ENCODE measurements around the gene BCAS4.

The BCAS4 gene

GRCh38 chr20:50865591-50865990 lies 70.7 kb downstream of the BCAS4 start:
- no peak overlapping the region for H2AFZ ChIP-seq (ENCODE audit: low read depth, low read length)
- H3K36me3 ChIP-seq (ENCODE audit: insufficient read depth, low read length), result no peaks in the 10 kb centered on the region
- peaks cover 6% of the 10 kb centered on the region for H3K4me1 ChIP-seq (ENCODE audit: insufficient read depth, low read length)
- H3K27me3 ChIP-seq (ENCODE audit: insufficient read depth, low read length), result no peaks in the 10 kb centered on the region
- H3K4me3 ChIP-seq (ENCODE audit: low read length), result no peak overlapping the region
- H3K9me3 ChIP-seq (ENCODE audit: low read length), result no peaks in the 10 kb centered on the region

GRCh38 chr20:50866036-50866685 lies 71.3 kb downstream of the BCAS4 start:
- Histone ChIP-seq H2AFZ (ENCODE audit: low read depth, low read length) (no peak overlapping the region), H3K27me3 (ENCODE audit: insufficient read depth, low read length) (no peaks in the 10 kb centered on the region), H3K4me1 (ENCODE audit: insufficient read depth, low read length) (peaks cover 12% of the 10 kb centered on the region), H3K9me3 (ENCODE audit: low read length) (no peaks in the 10 kb centered on the region), H3K4me3 (ENCODE audit: low read length) (no peak overlapping the region), H3K36me3 (ENCODE audit: insufficient read depth, low read length) (no peaks in the 10 kb centered on the region)

- H2AFZ ChIP-seq (ENCODE audit: low read depth, low read length), result no peak overlapping the region
- peaks cover 17% of the 10 kb centered on the region for H3K4me1 ChIP-seq (ENCODE audit: insufficient read depth, low read length)
- H3K27me3 ChIP-seq (ENCODE audit: insufficient read depth, low read length), result no peaks in the 10 kb centered on the region
- H3K36me3 ChIP-seq (ENCODE audit: insufficient read depth, low read length), result no peaks in the 10 kb centered on the region
- no peaks in the 10 kb centered on the region for H3K9me3 ChIP-seq (ENCODE audit: low read length)
- no peak overlapping the region for H3K4me3 ChIP-seq (ENCODE audit: low read length)
Observed at GRCh38 chr20:50866831-50867230, 72.0 kb downstream of the BCAS4 start.

GRCh38 chr20:50867805-50868204 lies 72.9 kb downstream of the BCAS4 start:
- H3K4me3 ChIP-seq (ENCODE audit: low read length), result no peak overlapping the region
- no peak overlapping the region for H2AFZ ChIP-seq (ENCODE audit: low read depth, low read length)
- peaks cover 20% of the 10 kb centered on the region for H3K4me1 ChIP-seq (ENCODE audit: insufficient read depth, low read length)
- no peaks in the 10 kb centered on the region for H3K27me3 ChIP-seq (ENCODE audit: insufficient read depth, low read length)
- H3K36me3 ChIP-seq (ENCODE audit: insufficient read depth, low read length), result no peaks in the 10 kb centered on the region
- no peaks in the 10 kb centered on the region for H3K9me3 ChIP-seq (ENCODE audit: low read length)

GRCh38 chr20:50868509-50869495 lies 73.9 kb downstream of the BCAS4 start:
- Histone ChIP-seq H3K27me3 (ENCODE audit: insufficient read depth, low read length) (no peaks in the 10 kb centered on the region), H2AFZ (ENCODE audit: low read depth, low read length) (no peak overlapping the region), H3K4me3 (ENCODE audit: low read length) (no peak overlapping the region), H3K9me3 (ENCODE audit: low read length) (no peaks in the 10 kb centered on the region), H3K4me1 (ENCODE audit: insufficient read depth, low read length) (peaks cover 26% of the 10 kb centered on the region), H3K36me3 (ENCODE audit: insufficient read depth, low read length) (no peaks in the 10 kb centered on the region)

GRCh38 chr20:50870561-50871161 lies 75.8 kb downstream of the BCAS4 start:
- H3K27me3 ChIP-seq (ENCODE audit: insufficient read depth, low read length), result no peaks in the 10 kb centered on the region
- peak overlapping the region; percentile 22 for H3K4me3 ChIP-seq (ENCODE audit: low read length)
- H2AFZ ChIP-seq (ENCODE audit: low read depth, low read length), result peak overlapping the region; percentile 62
- no peaks in the 10 kb centered on the region for H3K9me3 ChIP-seq (ENCODE audit: low read length)
- H3K4me1 ChIP-seq (ENCODE audit: insufficient read depth, low read length), result peaks cover 26% of the 10 kb centered on the region
- H3K36me3 ChIP-seq (ENCODE audit: insufficient read depth, low read length), result no peaks in the 10 kb centered on the region

- Histone ChIP-seq H2AFZ (ENCODE audit: low read depth, low read length) (no peak overlapping the region), H3K4me1 (ENCODE audit: insufficient read depth, low read length) (peaks cover 26% of the 10 kb centered on the region), H3K9me3 (ENCODE audit: low read length) (no peaks in the 10 kb centered on the region), H3K27me3 (ENCODE audit: insufficient read depth, low read length) (no peaks in the 10 kb centered on the region), H3K36me3 (ENCODE audit: insufficient read depth, low read length) (no peaks in the 10 kb centered on the region), H3K4me3 (ENCODE audit: low read length) (no peak overlapping the region)
Observed at GRCh38 chr20:50872560-50873425, 77.9 kb downstream of the BCAS4 start.

- H3K4me3 ChIP-seq (ENCODE audit: low read length), result no peak overlapping the region
- H3K27me3 ChIP-seq (ENCODE audit: insufficient read depth, low read length), result no peaks in the 10 kb centered on the region
- no peak overlapping the region for H2AFZ ChIP-seq (ENCODE audit: low read depth, low read length)
- H3K4me1 ChIP-seq (ENCODE audit: insufficient read depth, low read length), result peaks cover 26% of the 10 kb centered on the region
- H3K36me3 ChIP-seq (ENCODE audit: insufficient read depth, low read length), result no peaks in the 10 kb centered on the region
- no peaks in the 10 kb centered on the region for H3K9me3 ChIP-seq (ENCODE audit: low read length)
Observed at GRCh38 chr20:50873585-50873984, 78.7 kb downstream of the BCAS4 start.

- H3K27me3 ChIP-seq (ENCODE audit: insufficient read depth, low read length), result no peaks in the 10 kb centered on the region
- no peaks in the 10 kb centered on the region for H3K36me3 ChIP-seq (ENCODE audit: insufficient read depth, low read length)
- no peak overlapping the region for H3K4me3 ChIP-seq (ENCODE audit: low read length)
- no peaks in the 10 kb centered on the region for H3K9me3 ChIP-seq (ENCODE audit: low read length)
- H2AFZ ChIP-seq (ENCODE audit: low read depth, low read length), result no peak overlapping the region
- peaks cover 26% of the 10 kb centered on the region for H3K4me1 ChIP-seq (ENCODE audit: insufficient read depth, low read length)
Observed at GRCh38 chr20:50874111-50874757, 79.4 kb downstream of the BCAS4 start.

GRCh38 chr20:50874758-50875665 lies 80.2 kb downstream of the BCAS4 start:
- Histone ChIP-seq H3K36me3 (ENCODE audit: insufficient read depth, low read length) (no peaks in the 10 kb centered on the region), H3K4me1 (ENCODE audit: insufficient read depth, low read length) (peaks cover 25% of the 10 kb centered on the region), H3K9me3 (ENCODE audit: low read length) (no peaks in the 10 kb centered on the region), H3K27me3 (ENCODE audit: insufficient read depth, low read length) (no peaks in the 10 kb centered on the region), H3K4me3 (ENCODE audit: low read length) (no peak overlapping the region), H2AFZ (ENCODE audit: low read depth, low read length) (no peak overlapping the region)

GRCh38 chr20:50876063-50876685 lies 81.3 kb downstream of the BCAS4 start:
- no peaks in the 10 kb centered on the region for H3K36me3 ChIP-seq (ENCODE audit: insufficient read depth, low read length)
- no peaks in the 10 kb centered on the region for H3K27me3 ChIP-seq (ENCODE audit: insufficient read depth, low read length)
- H2AFZ ChIP-seq (ENCODE audit: low read depth, low read length), result no peak overlapping the region
- H3K4me1 ChIP-seq (ENCODE audit: insufficient read depth, low read length), result peaks cover 14% of the 10 kb centered on the region
- no peaks in the 10 kb centered on the region for H3K9me3 ChIP-seq (ENCODE audit: low read length)
- no peak overlapping the region for H3K4me3 ChIP-seq (ENCODE audit: low read length)
